Measurements from ENCODE around the gene ARID4B. TPM values are rescaled to one million over a fixed set of nuclear protein-coding genes. Genes with fewer than 3 reads are reported as not detected.

Gene ARID4B
- total and polyA plus RNA-seq, 2 of the 13 experiments (the other 11 are each of a cell fraction or from before 2014, with no cell fraction given), result 9.7 to 24.6 TPM

DNA sequence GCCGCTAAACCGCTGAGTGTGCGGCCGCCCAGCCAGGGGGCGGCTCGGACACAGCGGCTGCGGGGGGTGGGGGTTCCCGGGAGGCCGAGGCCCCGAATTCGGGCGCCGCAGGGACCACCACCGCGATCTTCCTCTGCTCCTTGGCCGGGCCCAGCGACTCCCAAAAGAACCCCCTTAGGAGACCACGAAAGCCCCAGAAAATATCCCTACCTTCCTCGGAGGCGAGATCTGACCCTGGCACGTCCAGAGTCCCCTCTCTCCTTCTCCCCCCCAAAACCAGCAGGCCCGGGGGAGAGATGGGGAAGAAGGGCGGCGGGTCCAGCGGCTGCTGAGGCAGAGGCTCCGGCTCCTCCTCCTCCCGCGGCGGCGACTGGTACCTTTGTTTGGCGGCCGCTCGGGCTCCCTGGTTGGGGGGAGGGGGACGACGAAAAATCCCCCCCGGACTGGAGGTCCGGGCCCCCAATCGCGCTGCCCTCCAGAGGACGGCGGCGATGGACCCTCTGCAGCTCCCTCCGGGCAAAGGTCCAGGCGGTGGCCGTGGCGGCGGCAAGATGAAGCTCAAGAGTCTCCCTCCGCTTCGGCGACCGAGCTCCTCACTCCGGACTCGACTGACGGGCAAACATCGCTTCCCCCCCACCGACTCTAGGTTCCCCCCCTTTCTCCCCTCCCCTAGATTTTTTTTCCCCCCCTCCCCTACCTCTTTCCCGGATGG, at the start of gene ARID4B (continued):
- no peak for TF ChIP-seq ZNF75D (CRISPR knock-in tag; IDR thresholded peaks at IDR 0.05; ENCODE audit: borderline replicate concordance)
- peak; percentile 9; the same call in 1 of the 2 replicates for TF ChIP-seq IRF2 (CRISPR knock-in tag; IDR thresholded peaks at IDR 0.05)
- TF ChIP-seq ZNF720 (CRISPR knock-in tag; IDR thresholded peaks at IDR 0.05), result no peak
- TF ChIP-seq, protein P1, sequence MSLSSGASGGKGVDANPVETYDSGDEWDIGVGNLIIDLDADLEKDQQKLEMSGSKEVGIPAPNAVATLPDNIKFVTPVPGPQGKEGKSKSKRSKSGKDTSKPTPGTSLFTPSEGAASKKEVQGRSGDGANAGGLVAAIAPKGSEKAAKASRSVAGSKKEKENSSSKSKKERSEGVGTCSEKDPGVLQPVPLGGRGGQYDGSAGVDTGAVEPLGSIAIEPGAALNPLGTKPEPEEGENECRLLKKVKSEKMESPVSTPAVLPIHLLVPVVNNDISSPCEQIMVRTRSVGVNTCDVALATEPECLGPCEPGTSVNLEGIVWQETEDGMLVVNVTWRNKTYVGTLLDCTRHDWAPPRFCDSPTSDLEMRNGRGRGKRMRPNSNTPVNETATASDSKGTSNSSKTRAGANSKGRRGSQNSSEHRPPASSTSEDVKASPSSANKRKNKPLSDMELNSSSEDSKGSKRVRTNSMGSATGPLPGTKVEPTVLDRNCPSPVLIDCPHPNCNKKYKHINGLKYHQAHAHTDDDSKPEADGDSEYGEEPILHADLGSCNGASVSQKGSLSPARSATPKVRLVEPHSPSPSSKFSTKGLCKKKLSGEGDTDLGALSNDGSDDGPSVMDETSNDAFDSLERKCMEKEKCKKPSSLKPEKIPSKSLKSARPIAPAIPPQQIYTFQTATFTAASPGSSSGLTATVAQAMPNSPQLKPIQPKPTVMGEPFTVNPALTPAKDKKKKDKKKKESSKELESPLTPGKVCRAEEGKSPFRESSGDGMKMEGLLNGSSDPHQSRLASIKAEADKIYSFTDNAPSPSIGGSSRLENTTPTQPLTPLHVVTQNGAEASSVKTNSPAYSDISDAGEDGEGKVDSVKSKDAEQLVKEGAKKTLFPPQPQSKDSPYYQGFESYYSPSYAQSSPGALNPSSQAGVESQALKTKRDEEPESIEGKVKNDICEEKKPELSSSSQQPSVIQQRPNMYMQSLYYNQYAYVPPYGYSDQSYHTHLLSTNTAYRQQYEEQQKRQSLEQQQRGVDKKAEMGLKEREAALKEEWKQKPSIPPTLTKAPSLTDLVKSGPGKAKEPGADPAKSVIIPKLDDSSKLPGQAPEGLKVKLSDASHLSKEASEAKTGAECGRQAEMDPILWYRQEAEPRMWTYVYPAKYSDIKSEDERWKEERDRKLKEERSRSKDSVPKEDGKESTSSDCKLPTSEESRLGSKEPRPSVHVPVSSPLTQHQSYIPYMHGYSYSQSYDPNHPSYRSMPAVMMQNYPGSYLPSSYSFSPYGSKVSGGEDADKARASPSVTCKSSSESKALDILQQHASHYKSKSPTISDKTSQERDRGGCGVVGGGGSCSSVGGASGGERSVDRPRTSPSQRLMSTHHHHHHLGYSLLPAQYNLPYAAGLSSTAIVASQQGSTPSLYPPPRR (CRISPR knock-in tag; IDR thresholded peaks at IDR 0.05; ENCODE audit: borderline replicate concordance), result no peak
- TF ChIP-seq SALL1 (CRISPR knock-in tag; IDR thresholded peaks at IDR 0.05), result peak; percentile 43
- TF ChIP-seq SKI (IDR thresholded peaks at IDR 0.05; ENCODE audit: partially characterized antibody), result no peak
- no peak for TF ChIP-seq ATF7 (IDR thresholded peaks at IDR 0.05)
- TF ChIP-seq ATF7 (CRISPR knock-in tag; IDR thresholded peaks at IDR 0.05), result no peak
- no peak for TF ChIP-seq ZNF879 (CRISPR knock-in tag; IDR thresholded peaks at IDR 0.05)
- TF ChIP-seq, protein P2, sequence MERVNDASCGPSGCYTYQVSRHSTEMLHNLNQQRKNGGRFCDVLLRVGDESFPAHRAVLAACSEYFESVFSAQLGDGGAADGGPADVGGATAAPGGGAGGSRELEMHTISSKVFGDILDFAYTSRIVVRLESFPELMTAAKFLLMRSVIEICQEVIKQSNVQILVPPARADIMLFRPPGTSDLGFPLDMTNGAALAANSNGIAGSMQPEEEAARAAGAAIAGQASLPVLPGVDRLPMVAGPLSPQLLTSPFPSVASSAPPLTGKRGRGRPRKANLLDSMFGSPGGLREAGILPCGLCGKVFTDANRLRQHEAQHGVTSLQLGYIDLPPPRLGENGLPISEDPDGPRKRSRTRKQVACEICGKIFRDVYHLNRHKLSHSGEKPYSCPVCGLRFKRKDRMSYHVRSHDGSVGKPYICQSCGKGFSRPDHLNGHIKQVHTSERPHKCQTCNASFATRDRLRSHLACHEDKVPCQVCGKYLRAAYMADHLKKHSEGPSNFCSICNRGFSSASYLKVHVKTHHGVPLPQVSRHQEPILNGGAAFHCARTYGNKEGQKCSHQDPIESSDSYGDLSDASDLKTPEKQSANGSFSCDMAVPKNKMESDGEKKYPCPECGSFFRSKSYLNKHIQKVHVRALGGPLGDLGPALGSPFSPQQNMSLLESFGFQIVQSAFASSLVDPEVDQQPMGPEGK (CRISPR knock-in tag; IDR thresholded peaks at IDR 0.05), result peak; percentile 90; the same call in 1 of the 2 replicates
- peak; percentile 54; the same call in 1 of the 2 replicates for TF ChIP-seq KDM2A (CRISPR knock-in tag; IDR thresholded peaks at IDR 0.05; ENCODE audit: borderline replicate concordance, low read depth)
- no peak for TF ChIP-seq SOX13 (IDR thresholded peaks at IDR 0.05)
- peak in 1 of 2 experiments; percentile 20; a peak in 1 of 4 replicates for TF ChIP-seq SOX13 (CRISPR knock-in tag; conservative IDR thresholded peaks at IDR 0.05 in 1 of 2, IDR thresholded peaks at IDR 0.05 in 1 of 2)
- TF ChIP-seq, protein P3, sequence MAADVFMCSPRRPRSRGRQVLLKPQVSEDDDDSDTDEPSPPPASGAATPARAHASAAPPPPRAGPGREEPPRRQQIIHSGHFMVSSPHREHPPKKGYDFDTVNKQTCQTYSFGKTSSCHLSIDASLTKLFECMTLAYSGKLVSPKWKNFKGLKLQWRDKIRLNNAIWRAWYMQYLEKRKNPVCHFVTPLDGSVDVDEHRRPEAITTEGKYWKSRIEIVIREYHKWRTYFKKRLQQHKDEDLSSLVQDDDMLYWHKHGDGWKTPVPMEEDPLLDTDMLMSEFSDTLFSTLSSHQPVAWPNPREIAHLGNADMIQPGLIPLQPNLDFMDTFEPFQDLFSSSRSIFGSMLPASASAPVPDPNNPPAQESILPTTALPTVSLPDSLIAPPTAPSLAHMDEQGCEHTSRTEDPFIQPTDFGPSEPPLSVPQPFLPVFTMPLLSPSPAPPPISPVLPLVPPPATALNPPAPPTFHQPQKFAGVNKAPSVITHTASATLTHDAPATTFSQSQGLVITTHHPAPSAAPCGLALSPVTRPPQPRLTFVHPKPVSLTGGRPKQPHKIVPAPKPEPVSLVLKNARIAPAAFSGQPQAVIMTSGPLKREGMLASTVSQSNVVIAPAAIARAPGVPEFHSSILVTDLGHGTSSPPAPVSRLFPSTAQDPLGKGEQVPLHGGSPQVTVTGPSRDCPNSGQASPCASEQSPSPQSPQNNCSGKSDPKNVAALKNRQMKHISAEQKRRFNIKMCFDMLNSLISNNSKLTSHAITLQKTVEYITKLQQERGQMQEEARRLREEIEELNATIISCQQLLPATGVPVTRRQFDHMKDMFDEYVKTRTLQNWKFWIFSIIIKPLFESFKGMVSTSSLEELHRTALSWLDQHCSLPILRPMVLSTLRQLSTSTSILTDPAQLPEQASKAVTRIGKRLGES (CRISPR knock-in tag; IDR thresholded peaks at IDR 0.05; ENCODE audit: borderline replicate concordance), result no peak
- TF ChIP-seq ARNT2 (CRISPR knock-in tag; IDR thresholded peaks at IDR 0.05; ENCODE audit: low read depth), result peak; percentile 21; the same call in 1 of the 2 replicates
- TF ChIP-seq JARID2 (CRISPR knock-in tag; IDR thresholded peaks at IDR 0.05; ENCODE audit: insufficient replicate concordance), result no peak
- TF ChIP-seq, protein P4, sequence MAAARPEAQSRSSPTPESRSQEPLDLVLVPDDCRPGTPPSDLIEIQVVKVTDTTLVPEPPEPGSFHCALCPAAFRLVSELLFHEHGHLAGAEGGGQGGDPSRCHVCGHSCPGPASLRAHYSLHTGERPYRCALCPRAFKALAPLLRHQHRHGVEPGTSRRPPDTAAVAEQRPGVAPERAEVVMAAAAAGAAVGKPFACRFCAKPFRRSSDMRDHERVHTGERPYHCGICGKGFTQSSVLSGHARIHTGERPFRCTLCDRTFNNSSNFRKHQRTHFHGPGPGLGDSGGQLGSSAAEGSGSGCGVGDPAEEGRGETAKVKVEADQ (CRISPR knock-in tag; IDR thresholded peaks at IDR 0.05; ENCODE audit: borderline replicate concordance), result 0 out of 2 replicates have a peak, but pooled peaks have one; percentile 24
- no peak for TF ChIP-seq ADNP (CRISPR knock-in tag; IDR thresholded peaks at IDR 0.05)

All from HepG2 (cell line).